GM19452 (cell line): ENCODE results near the gene ZNF341.

ENCODE experiments used
- ATAC-seq: cut with Tn5 transposase; IDR thresholded peaks from one replicate; pipeline ENCODE4 v1.9.1; 2021; ENCODE audit not compliant: unreplicated experiment

ZNF341 gene

DNA sequence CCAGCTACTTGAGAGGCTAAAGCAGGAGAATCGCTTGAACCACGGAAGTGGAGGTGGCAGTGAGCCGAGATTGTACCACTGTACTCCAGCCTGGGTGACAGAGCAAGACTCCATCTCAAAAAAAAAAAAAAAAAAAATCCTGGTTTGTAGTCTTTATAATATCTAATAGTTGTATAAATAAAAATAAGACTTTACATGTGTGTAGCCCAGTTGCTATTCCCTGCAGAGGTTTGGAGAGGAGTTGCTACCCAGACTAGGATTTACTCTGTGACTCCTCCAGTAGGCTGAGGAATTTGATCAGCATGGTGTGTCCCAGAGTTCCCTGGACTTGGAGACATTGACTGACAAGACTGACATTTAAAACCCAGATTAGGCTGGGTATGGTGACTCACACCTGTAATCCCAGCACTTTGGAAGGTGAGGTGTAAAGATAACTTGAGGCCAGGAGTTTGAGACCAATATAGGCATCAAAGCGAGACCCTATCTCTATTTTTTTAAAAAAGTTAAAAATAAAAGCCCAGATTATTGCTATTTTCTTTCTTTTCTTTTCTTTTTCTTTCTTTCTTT lies 89.6 kb downstream of the ZNF341 start:
- ATAC-seq: no peak

DNA sequence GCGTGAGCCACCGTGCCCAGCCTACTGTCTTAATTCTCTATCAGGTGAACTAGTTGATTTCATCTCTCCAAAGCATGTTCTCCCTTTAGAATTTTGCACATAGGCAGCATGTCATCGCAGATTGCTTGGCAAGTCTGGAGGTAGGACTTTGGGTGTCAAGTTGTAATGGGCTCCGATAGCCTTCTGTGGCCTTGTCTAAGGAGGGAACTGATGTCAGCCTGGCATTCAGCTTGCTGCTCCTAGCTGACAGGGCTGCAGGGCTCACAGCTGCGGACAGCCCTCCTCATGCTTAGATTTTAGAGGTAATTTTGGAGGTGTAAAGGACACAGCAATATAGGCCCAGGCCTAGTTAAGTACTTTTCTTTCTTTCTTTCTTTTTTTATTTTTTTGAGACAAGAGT lies 90.6 kb downstream of the ZNF341 start:
- ATAC-seq: no peak

- no peak for ATAC-seq
Observed at GRCh38 chr20:33822991-33823390, 91.2 kb downstream of the ZNF341 start.

DNA sequence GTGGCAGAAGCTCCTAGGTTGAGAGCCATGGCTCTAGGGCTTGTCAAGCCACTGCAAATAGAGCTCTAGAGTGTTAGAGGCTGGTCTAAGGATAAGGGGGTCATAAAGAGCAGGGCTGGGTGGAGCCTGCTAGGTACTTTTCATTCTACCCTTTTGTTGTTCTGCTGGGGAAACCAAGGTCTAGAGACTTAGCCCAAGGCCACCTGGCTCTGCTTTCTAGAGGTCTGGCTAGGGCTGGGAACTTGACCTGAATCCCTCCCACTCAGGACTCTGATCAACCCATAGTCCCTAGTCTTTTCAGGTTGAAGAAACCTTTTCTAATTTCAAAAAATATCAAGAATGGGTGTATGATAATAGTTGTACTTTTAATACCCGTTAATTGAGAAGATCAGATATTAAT lies 93.1 kb downstream of the ZNF341 start:
- ATAC-seq: no peak

DNA sequence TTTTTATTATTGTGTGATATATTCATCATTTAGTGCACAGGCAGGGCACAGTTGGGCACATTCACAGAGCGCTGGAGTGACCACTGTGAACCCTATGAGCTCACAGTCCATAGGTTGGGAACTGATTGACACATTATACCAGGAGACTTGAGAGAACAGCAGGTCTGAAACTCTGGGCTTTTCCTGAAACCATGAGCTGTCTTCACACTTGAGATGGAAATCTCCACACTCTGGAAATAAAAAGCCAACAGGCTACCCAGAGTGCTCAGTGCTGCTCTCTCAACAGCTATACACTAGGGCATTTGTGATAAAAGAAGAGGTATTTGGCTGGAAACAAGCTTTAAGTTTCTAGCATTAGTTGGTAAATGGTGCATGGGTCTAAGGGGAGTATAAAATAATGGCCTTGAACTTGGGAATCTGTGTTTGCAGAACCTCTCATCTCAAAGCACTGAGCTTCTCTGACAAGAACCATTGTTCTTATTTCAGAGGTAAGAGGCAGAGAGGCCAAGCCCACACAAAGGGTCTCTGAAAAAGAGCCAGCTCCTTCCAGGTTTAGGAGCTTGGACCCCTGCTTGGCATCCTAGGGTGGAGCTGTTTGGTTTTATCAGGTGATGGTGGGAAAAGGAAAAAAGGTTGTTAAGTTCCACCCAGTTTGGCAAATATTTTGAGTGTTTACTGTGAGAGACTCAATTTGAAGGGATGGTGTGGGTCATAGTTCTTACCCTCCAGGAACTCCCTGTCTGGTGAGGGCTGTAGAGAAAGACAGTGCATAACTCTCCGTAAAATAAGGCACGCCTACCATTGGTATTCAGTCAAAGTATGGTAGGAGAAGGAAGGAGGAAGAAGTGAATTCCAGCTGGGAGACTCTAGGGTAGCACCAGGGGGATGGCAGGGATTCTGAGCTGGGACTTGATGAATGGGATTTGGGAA lies 93.8 kb downstream of the ZNF341 start:
- no peak for ATAC-seq

DNA sequence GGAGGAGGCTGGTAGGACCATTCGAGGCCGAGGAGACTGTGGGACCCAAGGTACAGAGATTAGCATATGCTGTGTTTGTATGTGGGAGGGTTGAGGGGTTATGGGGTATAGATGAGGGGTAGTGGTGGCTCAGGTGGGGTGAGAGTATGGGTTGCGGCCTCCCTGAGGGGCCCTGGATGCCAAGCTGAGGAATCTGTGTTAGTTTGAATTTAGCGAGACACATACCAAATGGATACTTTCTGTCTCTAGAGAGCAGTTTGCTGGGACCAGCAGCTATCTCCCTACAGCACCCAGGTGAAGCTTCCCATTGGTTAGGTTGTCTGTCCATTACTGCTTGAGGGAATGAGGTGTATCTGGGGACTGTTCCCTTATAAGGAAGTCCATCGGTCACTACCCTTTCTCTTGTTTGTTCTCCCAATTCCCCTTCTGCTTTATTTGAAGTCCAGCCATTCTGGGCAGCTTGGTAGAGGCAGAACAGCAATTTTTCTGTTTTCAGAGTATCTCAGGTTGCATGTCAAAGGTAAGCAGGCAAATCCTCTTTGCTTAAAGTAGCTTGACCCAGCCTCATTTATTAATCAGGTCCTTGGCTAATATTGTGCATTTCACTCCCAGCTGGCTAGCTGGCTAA lies 94.6 kb downstream of the ZNF341 start:
- no peak for ATAC-seq

DNA sequence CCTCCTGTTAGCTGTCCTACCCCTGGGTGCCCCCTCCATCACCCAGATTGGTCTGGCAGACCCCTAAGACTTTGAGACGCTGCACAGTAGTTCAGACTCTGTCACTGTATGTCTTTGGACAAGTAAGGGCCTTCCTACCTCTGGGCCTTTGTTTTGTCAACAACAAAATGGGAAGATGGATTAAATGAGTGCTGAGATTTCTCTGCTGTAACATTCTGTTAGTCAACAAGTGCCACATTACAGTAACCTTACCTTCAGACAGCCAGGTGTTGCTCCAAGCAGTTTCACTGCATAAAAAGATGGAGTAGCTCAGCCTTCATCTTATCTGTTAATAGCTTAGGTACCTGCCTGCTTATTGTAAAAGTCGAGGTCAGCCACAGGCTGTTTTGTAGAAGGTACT lies 95.3 kb downstream of the ZNF341 start:
- ATAC-seq: no peak

- no peak for ATAC-seq
Observed at GRCh38 chr20:33827634-33828325, 96.0 kb downstream of the ZNF341 start.

DNA sequence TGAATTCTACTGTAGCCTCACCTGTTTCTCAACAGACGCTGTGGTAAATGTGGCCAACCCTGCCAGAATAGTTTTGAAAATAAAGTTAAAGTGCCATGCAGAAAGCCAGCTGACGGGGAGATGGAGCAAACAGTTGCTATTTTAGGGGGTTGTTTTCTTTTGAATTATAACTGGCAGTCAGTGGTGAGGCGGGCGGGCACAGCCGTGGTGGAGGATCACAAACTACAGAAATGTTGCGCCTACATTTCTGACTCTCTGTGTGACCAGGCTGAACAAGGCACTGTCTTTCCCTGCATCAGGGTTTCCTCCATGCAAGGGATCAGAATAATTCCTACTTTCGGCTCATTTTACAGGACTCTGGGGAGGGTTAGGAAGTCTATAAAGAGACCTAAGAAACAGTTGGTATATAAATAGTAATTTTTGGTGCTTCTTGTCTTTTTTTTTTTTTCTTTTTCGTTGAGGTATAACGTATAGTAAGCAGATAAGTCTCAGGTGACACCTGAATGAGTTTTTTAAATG lies 96.6 kb downstream of the ZNF341 start:
- ATAC-seq: no peak

DNA sequence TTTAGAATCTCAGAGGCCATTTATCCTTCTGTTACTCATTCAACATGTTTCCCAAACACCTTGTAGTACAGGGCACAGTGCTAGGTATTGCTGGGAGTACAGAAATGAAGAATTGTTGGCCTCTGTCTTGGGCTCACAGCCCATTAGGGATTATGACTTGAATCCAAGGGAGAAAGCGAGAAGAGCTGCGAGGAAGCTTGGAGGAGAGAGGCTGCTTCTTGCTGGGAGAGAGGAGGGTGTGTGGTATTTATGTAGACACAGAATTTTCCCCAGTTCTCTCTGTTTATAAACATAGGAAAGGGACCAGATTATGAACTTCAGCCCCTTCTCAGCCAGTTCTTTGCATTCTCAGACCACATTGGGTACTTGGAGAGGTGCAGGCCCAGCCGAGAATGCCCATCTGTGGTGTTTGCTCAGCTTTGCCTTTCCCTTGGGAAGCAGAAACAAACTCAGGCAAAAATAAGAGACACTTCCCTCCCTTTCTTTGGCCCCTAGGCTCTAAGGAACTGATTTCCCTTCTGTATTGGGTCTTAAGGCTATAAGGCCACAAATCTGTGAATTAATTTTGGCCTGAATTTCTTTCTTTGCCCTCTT lies 97.3 kb downstream of the ZNF341 start:
- no peak for ATAC-seq

DNA sequence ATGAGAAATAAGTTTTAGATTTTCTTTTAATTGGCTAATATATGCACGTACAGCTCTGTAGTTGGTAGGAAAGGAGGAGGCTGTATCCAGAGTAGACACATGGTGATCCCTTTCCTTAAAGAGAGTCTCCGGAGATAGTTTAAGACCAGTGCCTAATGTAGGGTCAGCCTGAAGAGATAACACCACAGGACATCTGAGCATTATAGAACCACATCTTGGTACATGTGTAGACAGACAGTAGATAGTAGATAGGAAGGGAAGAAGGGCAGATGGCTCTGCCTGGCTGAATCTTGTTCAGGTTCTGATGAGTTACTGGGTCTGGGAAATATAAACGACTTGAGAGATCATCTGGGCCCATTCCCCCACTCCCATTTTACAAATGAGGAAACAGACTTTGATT lies 97.8 kb downstream of the ZNF341 start:
- ATAC-seq: no peak

GRCh38 chr20:33830371-33830770 lies 98.6 kb downstream of the ZNF341 start:
- no peak for ATAC-seq

- no peak for ATAC-seq
Observed at GRCh38 chr20:33832103-33832804, 100.5 kb downstream of the ZNF341 start.

- no peak for ATAC-seq
Observed at GRCh38 chr20:33833333-33833732, 101.5 kb downstream of the ZNF341 start.

DNA sequence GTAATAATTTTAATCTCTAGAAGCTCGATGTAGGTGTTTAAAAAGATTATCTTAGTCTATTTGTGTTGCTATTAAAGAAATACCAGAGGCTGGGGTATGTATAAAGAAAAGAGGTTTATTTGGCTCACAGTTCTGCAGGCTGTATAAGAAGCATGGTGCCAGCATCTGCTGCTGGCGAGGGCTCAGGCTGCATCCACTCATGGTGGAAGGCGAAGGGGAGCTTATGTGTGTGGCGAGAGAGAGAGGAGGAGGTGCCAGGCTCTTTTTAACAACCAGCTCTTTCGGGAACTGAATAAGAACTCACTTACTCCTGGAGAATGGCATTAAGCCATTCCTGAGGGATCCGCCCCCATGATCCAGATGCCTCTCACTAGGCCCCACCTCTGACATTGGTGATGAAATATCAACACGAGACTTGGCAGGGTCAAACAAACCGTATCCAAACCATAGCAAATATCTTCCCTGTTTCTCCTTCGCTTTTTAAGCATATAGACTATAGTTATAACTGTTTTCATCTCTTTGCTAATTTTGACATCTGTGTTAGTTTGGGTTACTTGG lies 103.9 kb downstream of the ZNF341 start:
- no peak for ATAC-seq

GRCh38 chr20:33836277-33836676 lies 104.5 kb downstream of the ZNF341 start:
- no peak for ATAC-seq

DNA sequence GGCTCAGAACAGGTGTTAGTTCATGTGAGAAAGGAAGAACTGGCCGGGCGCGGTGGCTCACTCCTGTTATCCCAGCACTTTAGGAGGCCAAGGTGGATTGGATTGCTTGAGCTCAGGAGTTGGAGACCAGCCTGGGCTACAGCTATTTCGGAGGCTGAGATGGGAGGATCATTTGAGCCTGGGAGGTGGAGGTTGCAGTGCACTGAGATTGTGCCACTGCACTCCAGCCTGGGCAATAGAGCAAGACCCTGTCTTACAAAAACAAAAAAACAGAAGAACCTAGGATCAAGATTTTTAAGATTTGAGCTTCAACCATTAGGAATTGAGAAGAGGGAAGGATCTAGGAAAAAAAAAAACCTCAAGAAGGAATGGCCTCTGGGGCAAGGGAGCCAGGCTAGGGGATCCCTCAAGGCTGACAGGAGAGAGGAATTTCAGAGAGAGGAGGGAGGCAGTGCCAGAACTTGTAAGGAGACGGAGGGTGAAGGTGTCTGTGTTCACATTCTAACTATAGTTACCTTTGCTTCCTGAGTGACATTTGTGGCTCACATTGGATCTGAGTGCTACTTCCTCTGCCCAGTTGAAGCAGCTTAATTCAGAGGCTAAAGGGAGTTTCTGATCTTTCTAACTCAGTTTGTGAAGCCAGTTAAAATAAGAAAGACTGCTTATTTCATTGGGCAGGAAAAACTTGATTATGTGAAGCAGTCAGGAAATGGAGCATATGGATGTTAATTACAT lies 105.5 kb downstream of the ZNF341 start:
- ATAC-seq: no peak

- ATAC-seq: no peak
Observed at GRCh38 chr20:33838035-33838864, 106.5 kb downstream of the ZNF341 start.
